Psoas muscle (tissue), 8 donors: ENCODE results near the gene FBXW7. TPM values are rescaled to one million over a fixed set of nuclear protein-coding genes. Genes with fewer than 3 reads are reported as not detected.
A peak's percentile ranks its signal among the peaks of the same experiment; 100 is the strongest.

ENCODE experiments used
- ATAC-seq, 4 donors: fragments of 200-7000 bp; cut with Tn5 transposase; one replicate each; pipeline ENCODE4 v1.9.1; 2020; ENCODE audit warnings: moderate library complexity in 3 of 4, mild to moderate bottlenecking in 2 of 4
- DNase-seq, 2 donors: peaks; one replicate each; pipeline ENCODE4 v3.0.0-alpha.2; 2020
- H3K27ac ChIP-seq: fragments of 200-600 bp; one replicate; pipeline ENCODE4 v1.8.0; 2022
- H3K27me3 ChIP-seq, 3 donors: fragments of 200-600 bp in 1 of 3; one replicate each; pipeline versions ENCODE4 v1.6.1 to v1.8.0; 2013 to 2022; ENCODE audit warnings: low read length in 2 of 3, mild to moderate bottlenecking in 2 of 3, moderate library complexity in 1 of 3; ENCODE audit not compliant: insufficient read depth in 3 of 3
- H3K36me3 ChIP-seq, 2 donors: fragments of 200-600 bp in 1 of 2; one replicate each; pipeline versions ENCODE4 v1.6.1 to v1.8.0; 2013 to 2022; ENCODE audit warnings: low read depth in 1 of 2, mild to moderate bottlenecking in 1 of 2, moderate library complexity in 1 of 2; ENCODE audit not compliant: insufficient read depth in 1 of 2
- H3K4me1 ChIP-seq: fragments of 200-600 bp; one replicate; pipeline ENCODE4 v1.8.0; 2022
- H3K4me3 ChIP-seq: fragments of 200-600 bp; one replicate; pipeline ENCODE4 v1.8.0; 2022; ENCODE audit warnings: mild to moderate bottlenecking
- H3K9me3 ChIP-seq: fragments of 200-600 bp; one replicate; pipeline ENCODE4 v1.8.0; 2022
- CTCF ChIP-seq: fragments of 200-600 bp; IDR thresholded peaks from one replicate; pipeline ENCODE4 v1.8.0; 2022; ENCODE audit warnings: antibody characterized with exemption
- WGBS, 3 donors: extraction: QIAGEN DNeasy Blood & Tissue Kit; methylation state at CpG; one replicate each; pipeline versions ENCODE4 v1.1.6 to v1.1.7; 2013; 5-methylcytosine and 5-hydroxymethylcytosine counted together
- intact Hi-C, 2 donors: fragments of 100-400 bp; cut with DNase I; formaldehyde crosslinking; loops; one replicate each; pipeline versions ENCODE4 v1.11.0 to v1.14.2; 2022
- polyA plus RNA-seq, 3 donors: library from polyadenylated mRNA; stranded (reverse); fragments of 200-250 nt; gene quantifications; one replicate each; pipeline ENCODE4 v1.2.3, GENCODE V29; 2013
- total RNA-seq, 4 donors: library from RNA; stranded (reverse); fragmentation: NEBNext Ultra II Directional in 2 of 4; extraction: Animal tissue kit (Norgen Biotek cat#: 25700) in 2 of 4; gene quantifications; one replicate each; pipeline versions ENCODE4 v1.2.1 to v1.2.4, GENCODE V29; 2021 to 2023
- donor health status: healthy with polysubstance abuse.
- donor health status: DM: no; HTN: no; CAD: no; lungs with moderate emphysema.
- donor health status: Bipolar disorder and iron deficiency.
- donor health status: healthy.
- donor health status: DM: yes; HTN: yes; CAD: no.
- donor health status: DM: no; HTN: no; CAD: no.
- donor health status: DM: no; HTN: no; CAD: no.
- donor health status: DM: yes; HTN: yes; CAD: no.

The FBXW7 gene
- total and polyA plus RNA-seq, 7 donors, result 9.8 to 41.1 (median 28.7) TPM

- no peaks in the 10 kb centered on the region for H3K9me3 ChIP-seq
- no peak for TF ChIP-seq CTCF
- DNase-seq (no peak), ATAC-seq (no peak)
- H3K36me3 ChIP-seq, result peaks cover 5 to 64% of the 10 kb centered on the region in 2 donors
- no peak overlapping the region for H3K4me3 ChIP-seq
- WGBS, 3 donors, result 24 to 34% (median 28%) methylated on average over 1 of the region's 1 CpG
- H3K27ac ChIP-seq, result no peak overlapping the region
- H3K27me3 ChIP-seq, result no peaks in the 10 kb centered on the region
- intact Hi-C loops, result loop anchor here in 1 of 2 donors (5.0 kb wide), 1 partner anchor 1840 kb away; no protein-coding TSS in a partner anchor
- peaks cover 6% of the 10 kb centered on the region for H3K4me1 ChIP-seq
Measured at GRCh38 chr4:152321923-152322322, 214.0 kb downstream of the FBXW7 start.

GRCh38 chr4:152321398-152321797 lies 214.5 kb downstream of the FBXW7 start:
- Histone ChIP-seq H3K27me3 (no peaks in the 10 kb centered on the region), H3K9me3 (no peaks in the 10 kb centered on the region), H3K4me1 (peaks cover 12% of the 10 kb centered on the region), H3K36me3 (peaks cover 5 to 60% of the 10 kb centered on the region in 2 donors), H3K27ac (no peak overlapping the region), H3K4me3 (no peak overlapping the region)
- 82 to 91% (median 87%) methylated on average over 4 of the region's 4 CpGs for whole genome bisulfite sequencing, 3 donors
- intact Hi-C loops, result loop anchor here in 1 of 2 donors (5.0 kb wide), 1 partner anchor 1841 kb away; no protein-coding TSS in a partner anchor
- DNase-seq, result no peak
- no peak for ATAC-seq
- no peak for TF ChIP-seq CTCF

- peak in 2 of 4 donors; percentile 31 to 70 for ATAC-seq
- Histone ChIP-seq H3K4me3 (no peak overlapping the region), H3K27ac (no peak overlapping the region), H3K4me1 (peaks cover 12% of the 10 kb centered on the region), H3K9me3 (no peaks in the 10 kb centered on the region), H3K27me3 (no peaks in the 10 kb centered on the region), H3K36me3 (peaks cover under 1 to 16% of the 10 kb centered on the region in 2 donors)
- DNase-seq, result no peak
- 58 to 81% (median 72%) methylated on average over 3 of the region's 3 CpGs for WGBS, 3 donors
- no peak for TF ChIP-seq CTCF
- intact Hi-C loops, result no loop called here
Measured at GRCh38 chr4:152316969-152317368, 218.9 kb downstream of the FBXW7 start.

GRCh38 chr4:152310257-152310656 lies 225.6 kb downstream of the FBXW7 start:
- H3K27me3 ChIP-seq, result peaks cover 0 to 3% (median 0%) of the 10 kb centered on the region in 3 donors
- H3K4me3 ChIP-seq, result no peak overlapping the region
- TF ChIP-seq CTCF, result no peak
- ATAC-seq (no peak), DNase-seq (no peak)
- no peak overlapping the region for H3K27ac ChIP-seq
- no peaks in the 10 kb centered on the region for H3K36me3 ChIP-seq
- intact Hi-C loops, result no loop called here
- no peaks in the 10 kb centered on the region for H3K4me1 ChIP-seq
- 78 to 85% (median 80%) methylated on average over 2 of the region's 2 CpGs for WGBS, 3 donors
- H3K9me3 ChIP-seq, result no peaks in the 10 kb centered on the region

GRCh38 chr4:152309418-152309817 lies 226.5 kb downstream of the FBXW7 start:
- Histone ChIP-seq H3K27me3 (peaks cover 0 to 3% (median 0%) of the 10 kb centered on the region in 3 donors), H3K4me3 (no peak overlapping the region), H3K9me3 (no peaks in the 10 kb centered on the region), H3K36me3 (no peaks in the 10 kb centered on the region), H3K4me1 (no peaks in the 10 kb centered on the region), H3K27ac (no peak overlapping the region)
- intact Hi-C loops, result no loop called here
- ATAC-seq, result no peak
- no peak for TF ChIP-seq CTCF
- no peak for DNase-seq
- WGBS, 3 donors, result 72 to 87% (median 80%) methylated on average over 2 of the region's 2 CpGs
